HG03571 (cell line): ENCODE data around the gene USP32.
"Not testable (repeated sequence)": the region's sequence is repeated elsewhere in the genome, so short reads cannot be mapped to it uniquely, and the experiment has no call there.

Experiments
- ATAC-seq: cut with Tn5 transposase; IDR thresholded peaks from one replicate; pipeline ENCODE4 v1.9.1; 2021; ENCODE audit not compliant: unreplicated experiment

USP32 gene

DNA sequence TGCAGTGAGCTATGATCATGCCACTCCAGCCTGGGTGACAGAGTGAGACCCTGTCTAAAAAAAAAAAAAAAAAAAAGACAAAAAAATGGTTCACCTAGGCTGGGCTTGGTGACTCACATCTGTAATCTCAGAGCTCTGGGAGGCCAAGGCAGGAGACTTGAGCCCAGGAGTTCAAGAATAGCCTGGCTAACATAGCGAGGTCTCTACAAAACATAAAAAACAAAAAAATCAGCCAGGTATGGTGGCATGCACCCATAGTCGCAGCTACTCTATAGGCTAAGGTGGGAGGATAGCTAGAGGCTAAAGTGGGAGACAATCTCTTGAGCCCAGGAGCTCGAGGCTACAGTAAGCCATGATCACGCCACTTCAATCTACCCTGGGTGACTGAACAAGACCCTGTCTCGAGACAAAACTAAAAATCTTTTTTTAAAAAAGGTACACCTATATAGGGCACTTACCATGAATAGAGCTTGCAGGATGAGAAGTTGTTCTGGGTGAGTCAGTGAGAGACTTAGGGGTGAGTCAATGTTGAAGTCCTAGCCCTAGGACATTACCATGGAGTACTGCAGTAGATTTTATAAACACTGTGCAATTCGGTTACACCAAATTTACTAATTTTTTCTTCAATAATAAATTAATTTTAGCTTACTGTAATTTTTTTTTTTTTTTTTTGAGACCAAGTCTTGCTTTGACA is 19.0 kb downstream of the USP32 start:
- ATAC-seq: no peak

DNA sequence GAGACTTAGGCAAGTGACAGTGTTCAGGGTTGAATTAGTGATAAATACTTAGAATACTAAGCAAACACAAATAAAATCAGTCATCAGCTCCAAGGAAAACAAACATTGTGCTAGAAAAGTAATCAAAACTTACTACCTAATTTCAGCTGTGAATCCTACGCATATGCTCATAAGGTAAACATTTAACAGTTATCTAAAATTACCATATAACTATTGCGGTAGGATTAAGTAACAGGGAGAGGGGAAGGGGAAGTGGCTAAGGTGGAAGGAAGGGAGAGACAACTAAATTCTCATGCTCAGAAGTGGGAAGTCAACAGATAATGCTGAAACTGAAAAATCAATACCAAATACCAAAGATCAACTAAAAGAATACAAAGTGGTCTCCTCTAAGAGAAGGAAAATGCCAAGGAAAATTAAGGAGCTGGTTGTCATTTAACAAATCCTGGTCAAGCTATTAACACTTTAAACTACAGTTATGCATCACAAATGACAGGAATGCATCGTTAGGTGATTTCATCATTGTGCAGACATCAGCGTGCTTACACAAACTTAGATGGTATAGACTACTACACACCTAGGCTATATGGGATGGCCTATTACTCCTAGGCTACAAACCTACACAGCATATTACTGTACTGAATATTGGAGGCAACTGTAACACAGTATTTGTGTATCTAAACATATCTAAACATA is 20.0 kb downstream of the USP32 start:
- ATAC-seq: no peak

DNA sequence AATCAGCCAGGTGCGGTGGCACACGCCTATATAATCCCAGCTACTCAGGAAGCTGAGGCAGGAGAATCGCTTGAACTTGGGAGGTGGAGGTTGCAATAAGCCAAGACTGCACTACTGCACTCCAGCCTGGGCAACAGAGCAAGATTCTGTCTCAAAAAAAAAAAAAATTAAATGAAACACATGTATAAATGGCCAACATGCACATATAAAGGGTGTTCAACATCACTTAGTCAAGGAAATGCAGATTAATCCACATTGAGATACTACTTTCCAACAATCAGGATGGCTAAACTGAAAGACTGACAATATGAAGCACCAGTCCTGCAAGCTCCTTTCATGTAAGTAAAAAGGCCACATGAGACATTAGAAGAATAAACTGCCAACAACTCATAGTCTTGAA is 20.5 kb downstream of the USP32 start:
- no peak for ATAC-seq

DNA sequence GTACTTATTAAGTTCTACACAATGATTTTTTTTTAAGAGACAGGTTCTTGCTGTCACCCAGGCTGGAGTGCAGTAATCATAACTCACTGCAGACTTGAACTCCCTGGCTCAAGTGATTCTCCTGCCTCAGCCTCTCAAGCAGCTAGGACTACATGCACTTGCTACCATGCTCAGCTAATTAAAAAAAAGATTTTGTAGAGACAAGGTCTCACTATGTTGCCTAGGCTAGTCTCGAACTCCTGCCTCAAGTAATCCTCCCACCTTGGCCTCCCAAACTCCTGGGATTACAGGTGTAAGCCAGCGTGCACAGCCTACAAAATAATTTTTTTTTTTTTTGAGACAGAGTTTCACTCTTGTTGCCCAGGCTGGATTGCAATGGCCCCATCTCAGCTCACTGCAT is 22.2 kb downstream of the USP32 start:
- no peak for ATAC-seq

- no peak for ATAC-seq
Observed at GRCh38 chr17:60363700-60364405, 28.1 kb downstream of the USP32 start.

- ATAC-seq: no peak
Observed at GRCh38 chr17:60362329-60362728, 29.6 kb downstream of the USP32 start.

DNA sequence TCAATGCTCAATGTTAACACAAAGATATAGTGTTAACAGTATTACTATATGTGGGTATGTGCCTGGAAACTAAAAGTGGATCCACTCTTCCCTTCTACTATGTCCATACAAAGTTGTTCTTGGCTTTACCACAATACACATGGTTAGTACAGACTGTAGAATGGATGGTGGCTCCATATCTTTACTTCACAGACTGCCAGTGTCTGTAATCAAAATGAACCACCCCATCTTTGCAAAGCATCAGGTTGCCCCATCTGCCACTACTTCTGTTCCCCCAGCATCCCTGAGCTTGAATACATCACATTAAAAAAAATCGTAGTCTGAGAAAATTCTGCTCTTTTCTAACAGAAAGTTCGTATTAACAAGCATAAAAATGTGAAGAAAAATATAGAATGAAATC is 30.0 kb downstream of the USP32 start:
- ATAC-seq: no peak

- ATAC-seq: no peak
Observed at GRCh38 chr17:60359415-60359814, 32.5 kb downstream of the USP32 start.

DNA sequence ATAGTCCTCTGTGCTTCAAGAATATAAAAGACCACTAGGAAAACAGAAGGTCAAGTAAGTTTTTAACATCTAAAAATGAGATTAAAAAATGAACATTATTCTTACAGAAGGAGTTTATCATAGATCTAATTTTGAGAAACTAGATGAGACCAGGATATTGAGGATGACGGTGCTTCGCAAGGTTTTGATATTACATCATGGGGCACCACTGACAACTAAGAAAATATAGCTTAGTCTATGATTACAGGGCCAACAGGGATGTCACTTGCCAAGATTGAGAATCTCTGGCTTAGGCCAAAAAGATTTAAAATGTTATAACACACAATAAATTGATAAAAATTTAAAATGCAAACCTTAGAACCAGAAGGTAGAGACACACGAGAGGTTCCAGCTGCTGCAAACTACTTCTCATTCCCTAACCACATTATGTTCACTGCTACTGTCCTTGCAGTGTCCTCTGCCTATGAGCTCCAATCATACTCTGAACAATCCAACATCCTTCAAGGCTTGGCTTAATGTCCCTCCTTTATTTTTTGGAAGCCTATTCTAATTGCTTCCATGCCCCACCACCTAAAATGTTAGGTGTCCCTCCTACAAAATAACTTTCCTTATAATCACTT is 33.2 kb downstream of the USP32 start:
- ATAC-seq: no peak

GRCh38 chr17:60356940-60357339 is 35.0 kb downstream of the USP32 start:
- no peak for ATAC-seq

- no peak for ATAC-seq
Observed at GRCh38 chr17:60355663-60356594, 36.0 kb downstream of the USP32 start.

DNA sequence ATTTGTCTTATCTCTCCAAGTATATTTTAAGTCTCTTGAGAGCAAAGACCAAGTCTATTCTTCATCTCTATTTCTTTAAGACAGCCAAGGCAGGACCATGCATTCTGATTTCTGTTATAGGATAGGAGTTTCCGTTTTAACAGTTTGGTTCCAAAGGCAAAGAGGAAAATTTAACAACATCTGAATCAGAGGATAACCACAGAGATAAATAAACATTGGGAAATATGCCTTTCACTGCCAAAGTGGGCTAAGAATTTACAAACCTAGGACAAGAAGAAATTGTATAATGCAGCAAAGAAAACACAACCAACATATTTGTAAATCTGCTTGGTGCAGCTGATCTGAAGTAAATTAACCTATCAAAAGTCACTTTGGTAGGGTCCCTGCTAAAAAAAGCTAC is 37.7 kb downstream of the USP32 start:
- ATAC-seq: no peak

DNA sequence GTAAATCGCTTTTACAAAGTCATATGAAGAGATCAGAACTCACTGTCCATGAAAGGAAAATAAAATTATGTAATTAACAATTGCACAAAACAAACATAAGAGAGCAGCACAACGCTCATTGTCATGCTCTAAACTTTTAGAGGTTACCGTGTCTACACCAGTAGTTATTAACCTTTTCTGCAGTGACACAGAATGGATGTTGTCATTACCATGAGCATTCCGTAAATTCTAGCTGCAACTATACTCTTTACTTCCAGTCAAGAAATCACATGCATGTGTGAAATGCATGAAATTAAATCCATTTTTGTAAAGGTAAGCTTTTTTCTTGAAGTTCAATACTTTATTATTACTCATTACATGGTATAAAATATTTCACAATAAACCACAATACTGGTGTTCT is 38.2 kb downstream of the USP32 start:
- no peak for ATAC-seq

- no peak for ATAC-seq
Observed at GRCh38 chr17:60352569-60352968, 39.4 kb downstream of the USP32 start.

DNA sequence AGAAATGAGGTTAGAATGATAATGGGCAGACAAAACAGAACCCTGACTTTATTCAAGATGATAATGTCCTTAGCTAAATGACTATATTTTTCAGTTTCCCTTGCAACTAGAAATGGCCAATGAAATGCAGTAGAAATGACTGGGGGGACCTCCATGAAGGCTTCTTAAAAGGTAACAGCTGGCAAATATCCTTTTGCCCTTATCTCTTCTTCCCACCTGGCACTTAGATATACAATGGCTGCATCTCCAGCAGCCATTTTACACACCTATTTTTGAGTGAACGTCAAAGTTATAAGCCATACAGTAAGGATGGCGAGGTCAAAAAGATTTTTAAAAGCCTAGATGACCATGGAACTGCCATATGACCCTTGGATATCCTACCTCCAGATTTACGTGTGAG is 39.9 kb downstream of the USP32 start:
- no peak for ATAC-seq

- ATAC-seq: no peak
Observed at GRCh38 chr17:60351012-60351695, 40.8 kb downstream of the USP32 start.

GRCh38 chr17:60348616-60349015 is 43.3 kb downstream of the USP32 start:
- ATAC-seq: no peak

- no peak for ATAC-seq
Observed at GRCh38 chr17:60345233-60345632, 46.7 kb downstream of the USP32 start.

DNA sequence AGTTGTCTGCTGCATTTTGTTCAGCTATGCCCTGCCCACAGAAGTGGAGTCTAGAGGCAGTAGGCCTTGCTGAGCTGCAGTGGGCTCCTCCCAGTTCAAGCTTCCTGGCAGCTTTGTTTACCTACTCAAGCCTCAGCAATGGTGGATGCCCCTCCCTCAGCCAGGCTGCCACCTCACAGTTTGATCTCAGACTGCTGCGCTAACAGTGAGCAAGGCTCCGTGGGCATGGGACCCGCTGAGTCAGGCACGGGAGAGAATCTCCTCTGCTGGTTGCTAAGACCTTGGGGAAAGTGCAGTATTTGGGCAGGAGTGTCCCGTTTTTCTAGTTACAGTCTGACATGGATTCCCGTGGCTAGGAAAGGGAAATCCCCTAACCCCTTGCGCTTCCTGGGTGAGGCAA is 49.4 kb downstream of the USP32 start:
- ATAC-seq: not testable (repeated sequence)

GRCh38 chr17:60335289-60335688 is 56.6 kb downstream of the USP32 start:
- no peak for ATAC-seq
